OCI-LY7 (cell line): ENCODE data around the gene ZNF214. TPM values are rescaled to one million over a fixed set of nuclear protein-coding genes. Genes with fewer than 3 reads are reported as not detected.

Experiments used
- BruUV-seq: library from RNA; stranded (reverse); fragments of 400-500 nt; replicated peaks from 2 replicates; lab custom pipeline; 2021; lab: Mats Ljungman, UMichigan
- CTCF ChIA-PET: fragments of 300-600 bp; sonication (Branson Sonifier 250); formaldehyde crosslinking; loops from one replicate; lab custom pipeline; 2022; ENCODE audit warnings: antibody characterized with exemption; ENCODE audit not compliant: unreplicated experiment; lab: Charles Lee
- POLR2A ChIA-PET: fragments of 300-600 bp; sonication (Branson Sonifier 250); formaldehyde crosslinking; loops from one replicate; lab custom pipeline; 2022; ENCODE audit warnings: antibody characterized with exemption; lab: Charles Lee
- DNase-seq: peaks from one replicate; pipeline ENCODE4 v3.0.0-alpha.2; 2015; ENCODE audit warnings: low spot score
- H2AFZ ChIP-seq: fragments of 200-600 bp; sonication (generic), shearing (Covaris generic); 2 replicates; pipeline ENCODE4 v1.6.1; 2014; ENCODE audit warnings: mild to moderate bottlenecking, antibody characterized with exemption, low read length, moderate library complexity
- H3K27ac ChIP-seq: fragments of 200-600 bp; sonication (generic); 2 replicates; pipeline ENCODE4 v1.5.1; 2014; ENCODE audit warnings: mixed run types, low read depth, mild to moderate bottlenecking, moderate library complexity, low read length, inconsistent platforms; ENCODE audit not compliant: poor library complexity, severe bottlenecking
- H3K36me3 ChIP-seq: fragments of 200-600 bp; sonication (generic); 2 replicates; pipeline ENCODE4 v1.6.1; 2014; ENCODE audit warnings: mild to moderate bottlenecking, antibody characterized with exemption, low read length, moderate library complexity, mixed read lengths; ENCODE audit not compliant: insufficient read depth
- H3K4me1 ChIP-seq: fragments of 200-600 bp; sonication (generic); 2 replicates; pipeline ENCODE4 v1.5.1; 2014; ENCODE audit warnings: mild to moderate bottlenecking, low read length; ENCODE audit not compliant: insufficient read depth, poor library complexity, severe bottlenecking
- H3K4me2 ChIP-seq: fragments of 200-600 bp; sonication (generic); 2 replicates; pipeline ENCODE4 v1.6.1; 2014; ENCODE audit warnings: mild to moderate bottlenecking, low read length
- H3K4me3 ChIP-seq: fragments of 200-600 bp; sonication (generic); 2 replicates; pipeline ENCODE4 v1.5.1; 2014; ENCODE audit warnings: mild to moderate bottlenecking, low read depth, low read length; ENCODE audit not compliant: poor library complexity, severe bottlenecking
- H3K79me2 ChIP-seq: fragments of 200-600 bp; sonication (generic); 2 replicates; pipeline ENCODE4 v1.6.1; 2016; ENCODE audit warnings: low read depth, mild to moderate bottlenecking, low read length, moderate library complexity, mixed read lengths; ENCODE audit not compliant: insufficient read depth
- H3K9me2 ChIP-seq: fragments of 200-600 bp; sonication (generic); 2 replicates; pipeline ENCODE4 v1.6.1; 2016; ENCODE audit warnings: mild to moderate bottlenecking, low read length, mixed read lengths; ENCODE audit not compliant: insufficient read depth
- H3K9me3 ChIP-seq: fragments of 200-600 bp; sonication (generic); 2 replicates; pipeline ENCODE4 v1.6.1; 2014; ENCODE audit warnings: mild to moderate bottlenecking, mixed run types, low read length, mixed read lengths
- H4K20me1 ChIP-seq: fragments of 200-600 bp; sonication (generic); 2 replicates; pipeline ENCODE4 v1.6.1; 2014; ENCODE audit warnings: mild to moderate bottlenecking, antibody characterized with exemption, low read length, moderate library complexity, mixed read lengths; ENCODE audit not compliant: insufficient read depth
- CTCF ChIP-seq: fragments of 200-600 bp; sonication (generic); conservative IDR thresholded peaks from 2 replicates; pipeline ENCODE4 v1.5.1; 2014; ENCODE audit warnings: mild to moderate bottlenecking, antibody characterized with exemption, low read length, moderate library complexity, mixed read lengths
- EZH2phosphoT487 ChIP-seq: fragments of 200-600 bp; sonication (generic); IDR thresholded peaks from 2 replicates; pipeline ENCODE4 v1.6.1; 2018; ENCODE audit warnings: low read depth, borderline replicate concordance, mild to moderate bottlenecking, mixed run types, antibody characterized with exemption, low read length, moderate library complexity, mixed read lengths
- intact Hi-C: fragments of 100-400 bp; cut with micrococcal nuclease; formaldehyde crosslinking; loops from one replicate; pipeline ENCODE4 v1.10.0; 2022; ENCODE audit not compliant: unreplicated experiment
- total RNA-seq, 2 experiments: library from RNA; depleted of rRNA in 1 of 2; stranded (reverse); fragments of >200 nt in 1 of 2; shearing (Covaris generic) in 1 of 2; gene quantifications; 2 replicates each; pipeline ENCODE4 v1.2.3, GENCODE V29; 2014 to 2022

ZNF214 gene
- total RNA-seq, 2 experiments from 2014 or later = not detected

- H4K20me1 ChIP-seq = no peaks in the 10 kb centered on the region
- intact Hi-C loops = no loop called here
- H3K4me1 ChIP-seq = no peaks in the 10 kb centered on the region
- no peaks in the 10 kb centered on the region for H3K9me3 ChIP-seq
- H3K36me3 ChIP-seq = no peaks in the 10 kb centered on the region
- H3K4me3 ChIP-seq = no peak overlapping the region
- no peak overlapping the region for H3K4me2 ChIP-seq
- H2AFZ ChIP-seq = no peak overlapping the region
- H3K79me2 ChIP-seq = no peaks in the 10 kb centered on the region
- POLR2A ChIA-PET = no interaction called here
- DNase-seq = no peak
- no peak for TF ChIP-seq CTCF
- no peak for TF ChIP-seq EZH2phosphoT487
- CTCF ChIA-PET = no interaction called here
- no TSS peak for BruUV-seq
- no peak overlapping the region for H3K27ac ChIP-seq
- no peaks in the 10 kb centered on the region for H3K9me2 ChIP-seq
Observed at GRCh38 chr11:7014118-7014517, 6.0 kb downstream of the ZNF214 start.

- Histone ChIP-seq H3K36me3 (peaks cover 52% of the 10 kb centered on the region), H3K9me3 (no peaks in the 10 kb centered on the region), H3K9me2 (no peaks in the 10 kb centered on the region), H3K4me1 (no peaks in the 10 kb centered on the region), H4K20me1 (no peaks in the 10 kb centered on the region; the same call in 1 of the 2 replicates), H3K79me2 (no peaks in the 10 kb centered on the region), H2AFZ (no peak overlapping the region), H3K4me3 (no peak overlapping the region), H3K27ac (no peak overlapping the region), H3K4me2 (no peak overlapping the region)
- DNase-seq = no peak
- ChIA-PET POLR2A (interaction anchor here (0.6 to 0.8 kb wide), 2 partner anchors 67 to 1823 kb away, joined by 3 to 4 read pairs; no protein-coding TSS in a partner anchor), CTCF (no interaction called here)
- intact Hi-C loops = no loop called here
- no TSS peak for BruUV-seq
- TF ChIP-seq EZH2phosphoT487 = no peak
- no peak for TF ChIP-seq CTCF
Observed at GRCh38 chr11:7004482-7004881, 15.7 kb downstream of the ZNF214 start.

GRCh38 chr11:6995703-6996102 lies 24.4 kb downstream of the ZNF214 start:
- CTCF ChIA-PET = no interaction called here
- BruUV-seq = no TSS peak
- intact Hi-C loops = no loop called here

More at GRCh38 chr11:6995703-6996102, 24.4 kb downstream of the ZNF214 start:
- no peak overlapping the region for H2AFZ ChIP-seq
- no peak overlapping the region for H3K27ac ChIP-seq
- H3K9me3 ChIP-seq = no peaks in the 10 kb centered on the region
- no peaks in the 10 kb centered on the region for H4K20me1 ChIP-seq
- H3K4me1 ChIP-seq = peaks cover 18% of the 10 kb centered on the region
- no peaks in the 10 kb centered on the region for H3K9me2 ChIP-seq
- H3K79me2 ChIP-seq = no peaks in the 10 kb centered on the region
- no peak overlapping the region for H3K4me3 ChIP-seq
- no peak for DNase-seq
- H3K36me3 ChIP-seq = peaks cover 79% of the 10 kb centered on the region
- TF ChIP-seq CTCF (no peak), EZH2phosphoT487 (no peak)
- POLR2A ChIA-PET = interaction anchor here (1.2 kb wide), 1 partner anchor 46 kb away, joined by 3 read pairs; no protein-coding TSS in a partner anchor
- H3K4me2 ChIP-seq = no peak overlapping the region
